ENCODE data around the gene ADAMTS19.
"Not testable (repeated sequence)": the region's sequence is repeated elsewhere in the genome, so short reads cannot be mapped to it uniquely, and the experiment has no call there.

Gene ADAMTS19, protein sequence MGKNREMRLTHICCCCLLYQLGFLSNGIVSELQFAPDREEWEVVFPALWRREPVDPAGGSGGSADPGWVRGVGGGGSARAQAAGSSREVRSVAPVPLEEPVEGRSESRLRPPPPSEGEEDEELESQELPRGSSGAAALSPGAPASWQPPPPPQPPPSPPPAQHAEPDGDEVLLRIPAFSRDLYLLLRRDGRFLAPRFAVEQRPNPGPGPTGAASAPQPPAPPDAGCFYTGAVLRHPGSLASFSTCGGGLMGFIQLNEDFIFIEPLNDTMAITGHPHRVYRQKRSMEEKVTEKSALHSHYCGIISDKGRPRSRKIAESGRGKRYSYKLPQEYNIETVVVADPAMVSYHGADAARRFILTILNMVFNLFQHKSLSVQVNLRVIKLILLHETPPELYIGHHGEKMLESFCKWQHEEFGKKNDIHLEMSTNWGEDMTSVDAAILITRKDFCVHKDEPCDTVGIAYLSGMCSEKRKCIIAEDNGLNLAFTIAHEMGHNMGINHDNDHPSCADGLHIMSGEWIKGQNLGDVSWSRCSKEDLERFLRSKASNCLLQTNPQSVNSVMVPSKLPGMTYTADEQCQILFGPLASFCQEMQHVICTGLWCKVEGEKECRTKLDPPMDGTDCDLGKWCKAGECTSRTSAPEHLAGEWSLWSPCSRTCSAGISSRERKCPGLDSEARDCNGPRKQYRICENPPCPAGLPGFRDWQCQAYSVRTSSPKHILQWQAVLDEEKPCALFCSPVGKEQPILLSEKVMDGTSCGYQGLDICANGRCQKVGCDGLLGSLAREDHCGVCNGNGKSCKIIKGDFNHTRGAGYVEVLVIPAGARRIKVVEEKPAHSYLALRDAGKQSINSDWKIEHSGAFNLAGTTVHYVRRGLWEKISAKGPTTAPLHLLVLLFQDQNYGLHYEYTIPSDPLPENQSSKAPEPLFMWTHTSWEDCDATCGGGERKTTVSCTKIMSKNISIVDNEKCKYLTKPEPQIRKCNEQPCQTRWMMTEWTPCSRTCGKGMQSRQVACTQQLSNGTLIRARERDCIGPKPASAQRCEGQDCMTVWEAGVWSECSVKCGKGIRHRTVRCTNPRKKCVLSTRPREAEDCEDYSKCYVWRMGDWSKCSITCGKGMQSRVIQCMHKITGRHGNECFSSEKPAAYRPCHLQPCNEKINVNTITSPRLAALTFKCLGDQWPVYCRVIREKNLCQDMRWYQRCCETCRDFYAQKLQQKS

DNA sequence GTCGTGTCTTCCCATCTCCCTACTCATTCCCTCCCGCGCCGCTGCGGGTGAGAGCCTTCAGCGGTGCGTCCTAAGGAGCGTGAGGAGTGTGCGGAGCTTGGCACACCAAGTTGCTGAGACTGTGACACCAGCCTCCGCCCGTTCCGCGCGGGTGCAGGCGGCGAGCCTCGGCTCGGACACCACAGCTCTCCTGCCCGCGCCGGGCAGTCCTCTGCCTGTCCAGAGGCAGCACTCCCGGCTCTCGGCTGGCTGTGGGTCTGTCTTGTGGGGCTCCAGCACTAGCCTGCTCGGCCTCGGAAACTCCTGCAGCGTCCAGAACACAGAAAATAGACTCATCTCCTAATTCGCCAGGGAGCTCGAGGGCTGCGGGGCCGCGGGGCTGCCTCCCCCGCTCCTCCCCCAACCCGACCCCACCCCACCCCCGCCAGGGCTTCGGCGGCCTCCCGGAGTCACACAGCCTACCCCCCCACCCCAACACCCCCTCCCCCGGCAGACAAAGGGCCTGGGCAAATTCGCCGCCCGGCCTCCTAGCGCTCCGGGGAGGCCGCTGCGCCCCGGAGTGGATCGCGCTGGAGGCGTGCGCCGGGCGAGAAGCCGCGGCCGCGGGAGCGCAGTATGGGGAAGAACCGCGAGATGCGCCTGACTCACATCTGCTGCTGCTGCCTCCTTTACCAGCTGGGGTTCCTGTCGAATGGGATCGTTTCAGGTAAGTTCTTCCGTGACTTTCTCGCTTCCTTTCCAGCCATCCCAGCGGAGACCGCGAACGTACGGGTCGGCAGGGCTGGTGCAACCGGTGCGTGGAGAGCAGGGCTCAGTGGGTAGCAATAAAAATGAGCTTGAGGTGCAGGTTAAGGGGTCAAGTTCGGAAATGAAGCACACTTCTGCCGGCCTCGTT, at the start of gene ADAMTS19:
Gene ADAMTS19, plus strand, starts transcription at position 522 of the 895 bp plus-strand sequence. Its CDS starts 94 bp downstream, at position 616.
- peak; percentile 29 for DNase-seq

DNA sequence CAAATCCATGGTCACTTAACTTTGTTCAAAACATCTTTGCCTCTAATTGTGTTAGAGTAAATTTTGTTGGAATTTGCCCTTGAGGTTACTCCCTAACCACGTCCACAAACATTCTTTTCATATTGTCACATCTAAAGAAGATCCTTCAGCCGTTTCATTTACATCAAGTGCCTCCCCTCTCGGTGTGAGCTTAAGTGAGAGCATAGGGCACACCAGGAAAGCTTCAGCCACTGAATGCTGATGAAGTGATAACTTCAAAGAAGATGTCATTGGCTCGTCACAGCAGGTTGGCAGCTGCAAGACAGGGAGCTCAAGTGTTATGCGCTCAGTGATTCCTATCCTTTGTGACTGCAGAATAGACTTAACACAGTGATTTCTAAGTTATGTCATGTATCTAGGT, 49.6 kb upstream of the ADAMTS19 start:
- DNase-seq, result no peak

DNA sequence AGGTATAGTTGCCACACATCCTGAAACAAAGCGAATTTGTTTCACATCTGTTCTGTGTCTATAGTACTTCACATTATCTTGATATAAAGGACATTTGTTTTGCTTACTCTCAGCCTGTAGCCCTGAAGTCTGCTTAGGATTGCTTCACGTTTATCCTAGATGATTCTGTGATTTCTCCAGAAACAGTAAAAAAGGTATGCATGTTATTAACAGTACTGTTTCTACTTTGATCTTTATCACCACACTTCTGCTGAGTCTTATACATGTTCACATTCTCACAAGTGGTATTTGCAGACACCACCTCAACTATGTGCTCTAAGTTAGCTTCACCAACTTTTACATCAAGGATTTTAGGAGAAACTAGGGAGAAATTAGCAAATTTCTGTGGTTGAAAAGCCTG, 47.4 kb upstream of the ADAMTS19 start:
- DNase-seq, result no peak

DNA sequence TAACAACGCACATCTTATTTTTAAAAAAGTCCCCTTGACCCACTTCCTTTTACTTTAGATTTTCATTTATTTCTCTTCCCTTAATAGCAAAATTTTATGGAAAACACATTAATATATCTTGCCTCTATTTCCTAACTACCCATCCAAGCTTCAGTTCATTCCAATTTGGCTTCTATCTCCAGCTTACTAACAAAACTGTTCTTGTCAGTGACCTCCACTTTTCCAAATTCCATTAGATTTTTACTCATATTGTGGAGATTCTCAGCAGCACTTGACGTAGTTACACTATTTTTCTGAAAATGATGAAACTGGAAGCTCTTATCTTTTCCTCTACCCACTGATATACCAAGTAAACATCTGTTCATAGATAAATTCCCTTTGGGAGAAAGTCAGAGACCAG, 46.5 kb upstream of the ADAMTS19 start:
- no peak for DNase-seq

DNA sequence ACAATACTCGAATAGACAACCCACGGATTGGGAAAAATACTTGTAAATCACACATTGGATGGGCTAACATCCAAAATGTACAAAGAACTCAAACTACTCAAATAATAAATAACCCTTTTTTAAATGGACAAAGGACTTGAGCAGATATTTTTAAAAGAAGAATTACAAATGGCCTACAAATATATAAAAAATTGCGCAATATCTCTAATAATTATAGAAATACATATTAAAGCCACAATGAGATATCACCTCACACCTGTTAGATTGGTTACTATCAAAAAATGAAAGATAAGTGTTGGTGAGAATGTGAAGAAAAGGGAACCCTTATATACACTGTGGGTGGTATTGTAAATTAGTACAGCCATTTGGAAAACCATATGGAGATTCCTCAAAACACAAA, 40.8 kb upstream of the ADAMTS19 start:
- DNase-seq, result no peak

DNA sequence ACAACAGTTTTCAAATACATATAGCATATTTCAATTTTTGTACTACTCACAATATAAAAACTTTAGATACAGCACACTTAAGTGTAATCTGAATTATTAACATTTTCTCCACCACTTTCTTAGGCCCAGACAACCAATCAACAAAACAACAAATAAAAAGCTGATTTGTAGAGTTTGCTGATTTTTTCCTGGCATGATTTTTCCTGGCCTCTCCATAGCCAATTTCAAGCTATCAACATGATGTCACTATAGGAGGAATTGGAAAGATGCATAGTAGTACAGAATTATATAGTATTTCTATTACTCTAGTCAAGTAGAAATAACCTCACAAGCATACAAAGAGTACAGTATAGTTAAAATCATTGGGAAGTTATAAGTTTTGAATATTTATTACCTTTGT, 35.1 kb upstream of the ADAMTS19 start:
- DNase-seq, result no peak

DNA sequence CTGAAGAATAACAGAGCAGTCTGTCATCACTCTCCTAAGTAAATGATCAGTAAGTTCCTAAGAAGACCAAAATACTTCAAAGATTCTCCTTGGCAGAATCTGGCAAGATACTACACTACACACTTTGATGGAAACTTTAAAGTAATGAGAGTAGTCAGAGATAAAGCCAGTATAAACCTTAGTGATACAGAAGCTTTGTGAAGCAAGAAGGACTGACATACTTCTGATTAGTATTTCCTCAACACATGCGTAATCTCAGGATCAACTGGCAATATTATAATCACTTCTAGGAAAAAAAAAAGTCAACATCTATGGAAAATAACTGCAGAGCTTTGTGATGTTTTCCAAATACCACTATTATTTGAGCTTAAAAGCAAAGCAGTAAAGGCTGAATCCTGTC, 34.0 kb upstream of the ADAMTS19 start:
- no peak for DNase-seq

DNA sequence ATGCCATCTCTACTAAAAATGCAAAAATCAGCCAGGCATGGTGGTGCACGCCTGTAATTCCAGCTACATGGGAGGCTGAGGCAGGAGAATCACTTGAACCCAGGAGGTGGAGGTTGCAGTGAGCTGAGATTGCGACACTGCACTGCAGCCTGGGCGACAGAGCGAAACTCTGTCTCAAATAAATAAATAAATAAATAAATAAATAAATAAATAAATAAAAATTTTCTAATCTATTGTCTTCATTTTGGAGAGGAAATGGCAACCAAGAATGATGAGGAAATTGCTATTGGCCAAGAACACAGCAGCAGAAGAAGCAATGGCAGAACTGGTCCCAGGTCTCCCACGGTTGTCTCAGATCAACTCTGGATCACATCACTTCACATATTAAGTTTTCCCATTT, 31.5 kb upstream of the ADAMTS19 start:
- DNase-seq, result not testable (repeated sequence)

DNA sequence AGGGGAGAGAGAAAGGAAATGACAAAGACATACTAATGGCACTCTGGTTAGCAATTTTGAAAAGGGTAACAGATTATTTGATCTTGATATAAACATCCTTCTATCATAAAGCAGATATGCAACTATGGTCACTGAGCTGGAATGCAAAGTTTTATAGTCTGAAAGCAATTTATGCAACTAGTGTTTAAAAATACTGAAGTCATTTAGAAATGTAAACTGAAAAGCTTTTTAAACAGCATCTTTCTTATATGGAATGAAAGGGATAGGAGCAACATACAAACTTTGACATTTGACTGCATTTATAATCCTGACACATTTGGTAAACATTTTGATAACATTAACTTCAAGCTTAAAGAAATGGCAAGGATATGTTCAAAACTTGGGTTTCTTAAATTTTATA, 28.7 kb upstream of the ADAMTS19 start:
- DNase-seq, result no peak

DNA sequence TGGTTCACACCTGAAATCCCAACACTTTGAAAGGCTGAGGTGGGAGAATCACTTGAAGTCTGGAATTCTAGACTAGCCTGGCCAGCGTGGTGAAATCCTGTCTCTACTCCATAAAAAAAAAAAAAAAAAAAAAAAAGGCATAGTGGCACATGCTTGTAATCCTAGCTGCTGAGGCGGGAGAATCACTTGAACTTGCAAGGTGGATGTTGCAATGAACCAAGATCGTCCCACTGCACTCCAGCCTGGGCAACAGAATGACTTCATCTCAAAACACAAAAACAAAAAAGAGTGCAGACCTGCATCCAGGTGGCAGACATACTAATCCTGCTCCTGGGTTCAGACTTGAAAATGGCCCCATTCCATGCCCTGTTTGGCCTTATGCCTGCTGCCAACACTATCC, 21.8 kb upstream of the ADAMTS19 start:
- no peak for DNase-seq

DNA sequence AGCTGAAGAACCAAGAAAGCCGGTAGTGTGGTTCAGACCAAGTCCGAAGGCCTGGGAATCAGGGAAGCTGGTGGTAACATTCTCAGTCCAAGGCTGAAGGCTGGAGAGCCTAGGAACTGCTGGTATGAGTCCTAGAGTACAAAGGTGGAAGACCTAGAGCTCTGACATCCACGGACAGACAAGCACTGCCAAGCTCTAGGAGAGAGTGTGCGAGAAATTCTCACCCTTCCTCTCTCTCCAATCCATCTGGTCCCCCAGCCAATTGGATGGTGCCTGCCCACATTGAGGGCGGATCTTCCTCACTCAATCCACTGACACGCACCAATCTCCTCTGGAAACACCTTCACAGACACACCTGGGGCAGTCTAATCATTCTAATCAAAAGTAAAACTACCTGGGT, 19.7 kb upstream of the ADAMTS19 start:
- no peak for DNase-seq

DNA sequence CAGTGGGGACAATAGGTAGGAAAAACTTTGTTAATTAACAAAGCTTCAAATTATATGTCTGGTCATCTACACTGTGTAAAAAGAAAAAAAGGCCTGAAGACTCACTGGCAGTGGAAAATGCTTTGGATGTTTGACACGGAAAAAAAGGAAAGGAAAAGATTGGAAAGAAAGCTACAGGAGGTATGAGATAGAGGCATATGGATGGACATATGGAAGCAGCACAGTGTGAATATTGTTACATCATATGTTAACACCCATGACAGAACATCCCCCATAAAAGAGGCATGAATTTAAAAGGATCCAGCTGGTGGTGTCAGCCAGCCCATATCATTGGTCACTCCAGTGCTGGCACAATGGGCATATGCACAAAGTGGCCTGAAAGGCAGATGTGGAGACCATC, 19.0 kb upstream of the ADAMTS19 start:
- DNase-seq, result no peak

DNA sequence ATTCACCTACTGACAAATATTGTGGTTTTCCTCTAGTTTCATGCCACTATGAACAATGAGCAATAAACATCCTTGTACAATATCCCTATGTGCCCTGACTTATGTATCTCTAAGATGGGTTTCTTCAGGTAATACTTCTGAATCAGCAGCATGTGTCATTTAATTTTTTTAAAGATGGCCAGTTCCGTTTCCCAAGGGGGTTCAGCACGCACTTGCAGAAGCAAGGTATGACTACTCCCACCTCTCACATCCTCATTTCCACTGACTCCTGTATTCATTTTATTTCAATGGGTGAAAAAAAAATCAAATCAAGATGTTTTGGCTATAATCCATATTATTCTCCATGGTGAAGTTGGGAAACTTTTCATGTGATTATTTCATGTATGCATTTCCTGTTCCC, 14.7 kb upstream of the ADAMTS19 start:
- no peak for DNase-seq

DNA sequence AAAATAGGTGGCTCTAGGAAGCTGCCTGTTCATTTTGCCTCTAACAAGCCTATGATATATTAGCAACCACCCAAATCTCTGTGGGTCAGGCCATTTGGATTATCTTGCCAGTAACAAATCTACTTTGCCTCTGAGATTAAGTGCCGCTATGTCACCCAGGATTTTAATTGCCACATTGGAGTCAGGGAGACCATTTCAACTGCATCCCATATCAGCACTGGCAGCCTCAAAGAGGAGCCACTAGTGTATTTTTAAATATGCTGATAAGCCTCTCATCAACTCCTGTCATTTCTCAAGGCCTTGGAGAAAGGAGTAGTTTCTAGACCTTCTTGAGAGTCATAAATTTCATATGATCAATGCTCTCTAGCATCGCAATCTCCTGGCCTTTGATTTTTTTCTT, 12.1 kb upstream of the ADAMTS19 start:
- no peak for DNase-seq

DNA sequence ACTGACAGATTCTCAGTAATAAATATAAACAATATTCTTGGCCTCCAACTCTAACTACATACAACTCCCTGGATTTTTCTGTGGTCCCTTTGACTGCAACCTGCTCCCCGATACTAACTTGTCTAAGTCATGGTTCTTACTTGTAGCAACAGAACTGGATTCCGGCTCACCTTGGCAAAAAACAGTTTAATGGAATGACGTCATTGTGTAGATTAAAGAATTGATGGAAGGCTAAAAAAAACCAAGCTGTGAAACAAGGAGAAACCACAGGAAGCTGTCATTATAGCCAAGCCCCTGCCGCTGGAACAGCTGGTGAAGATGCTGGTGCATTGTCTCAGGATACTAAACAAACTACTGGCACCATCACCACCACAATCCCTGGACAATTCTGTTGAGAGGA, 11.4 kb upstream of the ADAMTS19 start:
- no peak for DNase-seq

DNA sequence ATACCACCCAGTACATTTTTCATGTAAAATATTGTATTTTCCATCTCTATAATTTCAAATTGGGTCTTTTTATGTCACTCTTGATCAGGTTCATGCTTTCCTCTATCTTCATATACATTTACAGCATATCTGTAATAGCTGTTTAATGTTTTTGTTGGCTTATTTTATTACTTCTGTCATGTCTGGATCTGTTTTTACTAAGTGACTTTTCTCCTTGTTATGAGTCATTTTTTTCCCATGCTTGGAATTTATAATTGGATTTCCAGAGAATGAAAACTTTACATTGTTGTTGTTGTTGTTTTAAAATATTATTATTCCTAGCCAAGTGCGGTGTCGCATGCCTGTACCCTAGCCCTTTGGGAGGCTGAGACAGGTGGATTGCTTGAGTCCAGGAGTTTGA, 5.6 kb upstream of the ADAMTS19 start:
- no peak for DNase-seq

DNA sequence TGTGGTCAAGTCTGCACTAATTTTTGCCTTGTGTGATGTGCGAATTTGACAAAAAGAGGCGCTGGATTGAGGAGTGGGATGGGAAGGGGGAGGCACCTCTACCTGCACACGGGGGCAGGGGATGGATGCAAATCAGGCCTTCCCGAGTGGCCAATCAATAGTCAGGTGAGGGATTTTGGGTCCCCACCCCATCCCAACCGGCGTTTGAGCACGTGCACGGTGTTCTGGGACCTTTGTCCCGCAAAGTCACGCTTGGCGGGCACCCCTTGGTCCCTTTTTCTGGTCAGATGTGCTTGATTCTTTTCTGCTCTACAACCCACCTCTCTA, 685 bp upstream of the ADAMTS19 start:
- DNase-seq, result no peak

DNA sequence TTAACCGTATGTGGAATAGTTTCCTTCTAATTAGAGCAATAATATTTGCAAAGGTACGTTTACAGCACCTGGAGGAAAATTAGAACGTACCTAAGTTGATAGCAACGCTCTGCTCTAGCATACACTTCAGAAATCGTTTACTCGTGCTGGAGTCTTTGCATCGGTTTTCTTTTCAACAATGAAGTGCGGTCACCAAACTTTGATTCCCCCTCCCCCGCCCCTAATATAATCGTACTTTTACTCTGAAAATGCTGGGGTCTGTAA, 506 bp downstream of the ADAMTS19 start:
- DNase-seq, result no peak

DNA sequence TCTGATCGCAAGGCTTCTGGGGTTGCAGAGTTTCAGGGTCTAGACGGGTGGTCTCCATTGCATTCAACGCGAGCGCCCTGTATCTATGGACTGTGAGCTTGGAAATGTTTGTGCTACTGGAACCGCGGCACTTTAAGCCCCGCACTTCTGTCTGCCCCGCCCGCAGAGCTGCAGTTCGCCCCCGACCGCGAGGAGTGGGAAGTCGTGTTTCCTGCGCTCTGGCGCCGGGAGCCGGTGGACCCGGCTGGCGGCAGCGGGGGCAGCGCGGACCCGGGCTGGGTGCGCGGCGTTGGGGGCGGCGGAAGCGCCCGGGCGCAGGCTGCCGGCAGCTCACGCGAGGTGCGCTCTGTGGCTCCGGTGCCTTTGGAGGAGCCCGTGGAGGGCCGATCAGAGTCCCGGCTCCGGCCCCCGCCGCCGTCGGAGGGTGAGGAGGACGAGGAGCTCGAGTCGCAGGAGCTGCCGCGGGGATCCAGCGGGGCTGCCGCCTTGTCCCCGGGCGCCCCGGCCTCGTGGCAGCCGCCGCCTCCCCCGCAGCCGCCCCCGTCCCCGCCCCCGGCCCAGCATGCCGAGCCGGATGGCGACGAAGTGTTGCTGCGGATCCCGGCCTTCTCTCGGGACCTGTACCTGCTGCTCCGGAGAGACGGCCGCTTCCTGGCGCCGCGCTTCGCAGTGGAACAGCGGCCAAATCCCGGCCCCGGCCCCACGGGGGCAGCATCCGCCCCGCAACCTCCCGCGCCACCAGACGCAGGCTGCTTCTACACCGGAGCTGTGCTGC, 1.0 kb downstream of the ADAMTS19 start:
- peak; percentile 19 for DNase-seq

DNA sequence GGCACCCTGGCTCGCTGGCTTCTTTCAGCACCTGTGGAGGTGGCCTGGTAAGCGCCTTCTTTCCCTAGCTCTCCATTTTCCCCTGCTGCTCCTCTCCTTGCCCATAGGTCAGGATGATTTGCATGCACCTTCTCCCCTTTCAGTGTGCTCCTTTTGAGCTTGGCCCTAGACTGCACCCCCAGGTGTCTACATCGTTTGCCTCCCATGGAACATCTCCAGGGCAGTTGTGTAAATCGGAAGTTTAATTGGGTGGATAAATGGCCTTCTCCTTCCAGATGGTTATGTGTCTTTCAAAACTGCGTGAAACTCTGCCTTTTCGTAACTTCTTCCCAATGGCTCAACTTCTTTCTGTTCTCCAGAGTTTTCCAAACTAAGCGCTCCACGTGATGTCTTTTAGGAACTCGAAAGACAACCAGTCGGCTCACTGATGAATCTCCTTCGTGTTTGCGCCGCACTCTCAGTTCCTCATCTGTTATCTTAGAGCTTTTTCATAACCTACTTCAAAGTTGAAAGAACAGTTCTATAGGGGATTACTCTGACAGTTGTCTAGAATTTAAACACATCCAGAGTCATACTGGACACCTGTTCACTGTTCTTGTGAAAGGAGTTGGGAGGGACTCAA, 1.7 kb downstream of the ADAMTS19 start:
- DNase-seq, result no peak

DNA sequence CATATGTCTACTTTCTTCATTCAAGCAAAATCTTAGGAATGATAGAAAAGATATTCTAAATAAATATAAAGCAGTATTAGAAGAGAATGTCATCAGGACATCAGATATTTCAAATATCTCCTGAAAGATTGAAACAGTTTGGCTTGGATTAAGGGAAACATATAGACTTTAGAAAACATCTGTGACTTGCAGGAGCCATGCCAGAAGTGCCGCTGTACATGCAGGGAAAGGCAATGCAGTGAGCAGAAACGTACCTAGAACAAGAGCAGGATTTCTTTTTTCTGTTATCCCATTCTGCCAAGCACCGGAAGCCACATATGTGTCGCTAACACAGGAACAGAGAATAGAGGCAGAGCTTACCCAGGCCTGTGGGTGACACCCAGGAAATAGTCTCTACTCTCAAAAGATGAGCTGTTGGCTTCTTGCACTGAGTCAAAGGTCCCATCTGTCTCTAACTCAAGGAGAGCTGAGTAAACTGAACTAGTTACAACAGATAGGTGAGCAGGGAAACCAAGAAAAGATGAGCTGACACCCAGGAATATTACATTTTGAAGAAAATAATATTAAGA, 5.8 kb downstream of the ADAMTS19 start:
- DNase-seq, result no peak
